Measurements from ENCODE around the gene UNC5C.

Gene UNC5C

DNA sequence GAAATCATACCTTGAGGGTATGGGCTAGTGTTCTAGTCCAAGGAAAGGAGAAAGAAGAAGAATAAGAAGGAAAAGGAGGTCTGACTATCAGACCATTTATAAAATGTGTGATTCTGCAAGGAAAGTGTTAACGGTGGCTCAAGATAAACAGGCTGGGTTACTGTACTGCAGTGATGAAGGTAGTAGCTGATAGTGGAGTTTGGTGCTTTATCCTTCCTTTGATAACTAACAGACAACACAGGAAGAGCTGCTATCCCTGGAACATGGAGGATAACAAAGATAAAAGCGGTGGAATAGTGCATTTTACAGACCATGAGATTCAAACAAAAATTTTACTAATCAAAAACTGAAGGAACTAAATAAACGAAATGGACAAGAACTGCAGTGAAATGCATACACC lies 2.6 kb downstream of the UNC5C start:
- DNase-seq: no peak

DNA sequence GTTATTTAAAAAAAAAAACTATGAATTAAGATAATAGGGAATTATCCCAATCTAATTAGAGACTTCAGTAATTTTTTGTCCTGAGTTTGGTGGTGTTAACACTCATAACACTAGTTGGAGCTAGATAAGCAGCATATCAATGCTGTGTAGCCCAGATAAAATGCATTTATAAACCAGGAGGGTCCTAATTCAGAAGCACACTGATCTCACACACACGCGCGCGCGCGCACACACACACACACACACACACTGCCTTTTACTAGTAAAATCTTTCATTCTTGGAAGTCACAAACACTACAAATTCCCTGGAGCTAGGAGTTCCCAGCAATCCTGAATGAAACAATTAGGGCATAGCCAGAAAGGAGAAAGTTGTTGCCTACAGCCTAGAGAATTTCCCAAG lies 3.2 kb downstream of the UNC5C start:
- DNase-seq: no peak

DNA sequence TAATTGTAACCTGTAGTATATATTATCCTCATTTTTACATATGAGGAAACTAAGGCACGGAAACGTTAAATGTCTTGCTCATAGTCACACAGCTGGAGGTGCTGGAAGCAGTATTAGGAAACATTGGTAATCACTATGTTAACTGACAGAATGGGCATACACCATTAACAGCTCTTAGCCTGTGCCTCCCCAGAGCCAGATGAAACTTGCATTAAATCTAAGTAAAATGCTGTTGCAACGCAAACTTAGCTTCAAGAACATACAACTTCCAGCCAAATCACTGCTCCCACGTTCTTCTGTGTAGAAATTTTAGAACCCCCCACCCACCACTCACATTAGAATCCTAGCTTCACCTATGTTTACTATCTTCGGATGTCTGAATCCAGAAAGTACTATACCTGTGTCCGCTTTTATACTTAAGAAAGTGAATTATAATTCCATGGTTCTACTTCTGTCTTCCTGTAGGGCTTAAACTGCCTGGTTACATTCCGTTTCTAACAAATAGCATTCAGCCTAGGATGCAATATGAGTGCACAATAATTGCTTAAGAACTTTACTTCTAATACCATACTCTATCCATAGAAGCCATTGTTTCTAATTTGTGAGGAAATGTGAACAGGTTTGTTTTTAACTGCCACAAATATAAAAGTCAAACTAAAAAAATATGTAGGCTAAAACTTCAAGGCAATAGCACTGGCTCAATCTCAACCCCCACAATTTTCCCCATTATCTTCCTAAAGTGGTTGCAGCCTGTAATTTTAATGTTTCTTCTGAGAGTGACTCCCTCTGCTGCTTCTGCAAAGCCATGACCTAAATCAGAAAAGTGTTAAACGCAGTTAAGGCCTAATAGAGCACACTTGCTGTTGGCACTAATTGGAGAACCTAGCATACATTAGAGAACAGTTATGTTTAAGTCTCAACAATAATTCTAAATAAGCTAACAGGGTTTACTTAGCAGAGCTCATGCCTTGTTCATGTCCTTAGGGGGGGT lies 4.4 kb downstream of the UNC5C start:
- DNase-seq: no peak

DNA sequence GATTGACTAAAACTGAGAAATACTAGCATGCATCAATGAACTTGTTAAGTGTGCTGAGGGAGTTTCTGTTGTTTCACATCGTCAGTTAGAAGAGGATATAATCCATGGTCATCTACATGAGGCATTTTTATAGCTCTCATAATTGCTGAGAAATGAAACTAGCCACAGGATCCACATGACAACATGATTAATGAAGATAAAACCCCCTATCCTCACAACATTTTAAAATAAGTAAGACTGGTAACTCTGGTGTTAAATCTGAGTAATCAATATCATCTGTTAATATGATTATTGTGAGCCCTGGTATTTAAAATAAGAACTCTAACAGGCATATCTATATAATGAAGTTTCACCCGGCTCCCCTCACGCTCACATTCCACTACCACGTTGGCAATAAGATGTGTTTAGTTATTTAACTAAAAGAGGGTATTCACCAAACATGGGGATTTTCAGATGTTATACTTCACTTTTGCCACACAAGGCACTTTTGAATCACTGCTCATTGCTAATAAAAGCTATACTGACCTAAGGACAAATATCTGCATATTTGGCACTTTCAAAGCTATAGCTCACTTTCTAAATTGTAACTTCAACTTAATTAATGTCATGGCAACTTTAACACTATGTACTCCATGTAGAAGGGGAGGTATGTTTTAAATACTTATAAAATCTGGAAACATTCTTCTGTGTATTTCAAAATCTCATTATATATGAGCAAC lies 6.7 kb downstream of the UNC5C start:
- DNase-seq: no peak

DNA sequence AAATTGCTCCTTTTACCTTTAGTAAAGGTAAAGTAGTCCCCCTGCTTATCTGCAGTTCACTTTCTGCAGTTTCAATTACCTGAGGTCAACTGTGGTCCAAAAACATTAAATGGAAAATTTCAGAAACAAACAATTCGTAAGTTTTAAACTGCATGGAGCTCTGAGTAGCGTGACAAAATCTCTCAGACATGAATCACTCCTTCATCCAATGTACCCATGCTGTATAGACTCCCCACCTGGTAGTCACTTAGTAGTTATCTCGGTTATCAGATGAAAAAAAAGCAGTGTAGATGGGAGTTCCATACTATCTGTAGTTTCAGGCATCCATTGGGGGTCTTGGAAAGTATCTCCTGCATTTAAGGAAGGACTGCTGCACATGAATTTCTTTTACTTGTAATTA lies 7.7 kb downstream of the UNC5C start:
- DNase-seq: no peak

DNA sequence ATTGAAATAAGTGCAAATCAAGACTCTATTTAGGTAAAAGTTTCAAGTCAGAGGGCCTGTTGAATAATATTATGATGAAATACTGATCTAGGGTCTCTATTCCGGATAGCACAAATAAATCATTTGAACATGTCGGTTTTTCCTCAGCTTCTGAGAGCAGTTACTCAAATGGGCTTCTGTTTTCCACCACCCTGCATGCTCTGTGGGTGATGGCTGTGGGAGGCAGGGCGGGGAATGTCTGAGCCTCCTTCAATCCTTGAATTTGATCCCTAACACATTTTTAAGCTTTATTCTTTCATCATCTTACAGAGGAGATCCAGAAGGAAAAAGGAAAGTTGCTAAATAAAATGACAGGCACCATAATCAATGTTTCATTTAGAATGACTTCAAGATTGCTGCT lies 8.5 kb downstream of the UNC5C start:
- no peak for DNase-seq

DNA sequence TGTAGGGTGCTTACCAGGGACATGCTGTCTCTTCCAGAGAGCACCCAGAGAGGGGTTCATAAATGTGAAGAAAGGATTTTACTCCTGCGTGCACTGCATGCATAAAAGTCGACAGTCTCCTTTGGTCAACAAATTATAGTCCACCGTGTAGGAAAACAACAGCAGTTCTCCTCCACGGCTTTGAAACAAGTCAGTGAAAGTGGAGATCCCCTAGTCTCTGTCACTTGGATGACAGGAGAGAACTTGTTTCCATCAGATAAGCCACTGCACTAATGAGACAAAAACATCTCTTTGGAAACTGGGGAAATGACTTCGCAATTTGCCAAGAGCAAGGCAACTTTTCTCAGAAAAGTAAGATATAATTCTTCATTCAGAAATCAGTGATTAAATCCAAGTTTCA lies 9.7 kb downstream of the UNC5C start:
- no peak for DNase-seq

DNA sequence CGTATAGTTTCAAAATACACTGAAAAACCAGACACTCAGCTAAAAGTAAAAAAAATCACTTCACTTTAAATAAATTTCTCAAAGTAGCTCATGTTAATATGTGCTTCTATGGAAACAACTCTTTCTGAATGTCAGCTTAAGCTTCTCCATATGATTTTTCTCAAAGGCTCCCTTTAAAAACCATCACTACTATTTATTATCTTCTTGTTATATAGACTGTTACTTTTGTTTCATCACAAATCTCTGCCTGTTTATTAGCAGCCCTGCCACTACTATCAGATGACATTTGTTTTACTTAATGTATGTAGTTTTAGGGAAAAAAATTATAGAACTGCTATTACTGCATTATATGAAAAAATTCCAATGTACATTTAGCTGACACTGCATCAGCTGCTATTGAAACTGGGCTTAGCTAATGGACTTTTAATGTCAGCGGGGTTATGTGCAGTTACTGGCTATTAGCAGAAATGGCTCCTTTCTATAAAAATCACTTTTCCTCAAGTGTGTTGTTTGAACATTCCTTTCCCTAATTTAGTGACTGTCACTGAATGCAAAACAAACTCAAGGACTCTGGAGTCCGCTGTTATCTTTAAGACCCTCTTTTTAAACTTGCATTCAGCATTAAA lies 10.8 kb downstream of the UNC5C start:
- no peak for DNase-seq

DNA sequence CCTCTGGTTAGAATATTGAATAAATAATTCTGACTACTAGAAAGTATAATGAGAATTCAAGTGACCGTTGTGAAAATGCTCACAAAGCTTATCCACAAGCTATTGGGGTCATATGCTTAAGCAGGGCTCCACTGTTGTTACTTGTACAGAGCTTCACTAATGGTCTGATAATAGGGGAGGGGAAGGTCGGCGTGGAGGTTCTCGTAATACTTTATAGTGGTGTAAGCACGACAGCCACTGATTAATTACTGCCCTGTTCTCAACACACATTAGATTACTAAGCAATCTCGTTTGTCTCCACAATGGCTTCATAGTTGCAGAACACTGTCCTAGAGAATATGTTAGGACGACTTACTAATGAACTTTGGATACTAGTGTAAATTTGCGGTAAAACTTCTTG lies 11.6 kb downstream of the UNC5C start:
- DNase-seq: no peak

DNA sequence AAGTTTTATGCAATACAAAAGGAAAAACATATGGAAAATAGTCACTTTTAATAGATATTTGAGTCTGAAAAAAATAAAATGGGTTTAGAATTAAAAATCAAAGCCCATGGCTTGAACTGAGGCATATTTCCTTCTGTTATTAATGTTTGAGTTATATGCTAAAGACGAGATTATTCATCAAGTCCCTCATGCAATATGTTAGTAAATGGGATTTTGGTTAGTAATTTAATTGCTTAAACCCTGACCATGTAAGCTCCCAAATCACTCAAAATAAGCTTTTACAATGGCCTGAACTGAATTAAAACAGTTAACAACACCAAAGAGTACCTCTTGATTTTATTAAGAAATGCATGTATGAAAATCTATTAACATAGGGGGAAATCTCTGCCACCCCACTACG lies 12.1 kb downstream of the UNC5C start:
- no peak for DNase-seq

DNA sequence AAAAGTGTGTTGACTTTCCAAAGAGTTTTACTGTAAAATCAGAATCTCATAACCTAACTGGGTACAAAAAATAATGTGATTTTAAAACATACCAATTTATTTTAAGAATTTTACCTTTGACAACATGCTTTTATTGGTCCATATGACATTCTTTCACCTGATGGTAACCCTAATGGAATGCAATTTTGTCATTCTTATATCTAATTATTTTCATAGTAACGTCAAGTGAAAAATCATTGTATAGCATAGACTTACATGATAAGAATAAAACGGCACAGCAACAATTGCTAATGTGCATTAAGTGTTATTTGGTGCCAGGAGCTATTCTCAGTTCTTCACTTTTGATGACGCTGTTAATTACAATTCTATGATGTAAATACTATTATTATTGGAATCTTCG lies 13.6 kb downstream of the UNC5C start:
- no peak for DNase-seq

DNA sequence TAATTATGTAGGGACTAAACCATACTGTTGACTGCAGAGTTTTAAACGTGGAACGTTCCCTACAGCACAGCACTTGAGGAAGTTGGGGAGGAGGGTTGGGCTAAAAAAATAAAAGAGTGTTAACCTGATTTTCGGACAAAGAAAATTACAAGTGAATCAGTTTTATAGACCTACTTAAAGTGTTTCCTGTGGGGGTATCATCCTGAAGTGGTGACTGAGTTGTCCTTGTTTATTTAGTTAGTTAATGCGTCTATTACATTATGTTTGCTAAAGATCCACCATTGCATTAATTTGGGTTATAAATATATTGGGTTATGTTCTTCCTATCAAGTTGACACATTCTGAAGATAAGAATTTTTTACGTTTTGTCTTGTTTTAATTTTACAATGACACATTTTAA lies 14.7 kb downstream of the UNC5C start:
- DNase-seq: no peak

DNA sequence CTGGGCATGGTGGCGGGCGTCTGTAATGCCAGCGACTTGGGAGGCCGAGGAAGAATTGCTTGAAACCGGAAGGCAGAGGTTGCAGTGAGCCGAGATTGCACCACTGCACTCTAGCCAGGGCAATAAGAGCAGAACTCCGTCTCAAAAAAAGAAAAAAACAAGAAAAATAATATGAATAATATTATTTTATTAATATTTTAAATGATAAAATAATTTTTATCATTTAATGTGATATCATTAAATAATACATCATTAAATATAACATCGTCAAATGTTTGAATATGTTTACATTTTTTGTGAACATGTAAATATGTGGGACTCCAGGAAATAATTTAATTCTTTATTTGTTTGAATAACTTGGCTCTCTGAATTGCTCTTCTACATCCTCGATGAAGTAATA lies 15.5 kb downstream of the UNC5C start:
- DNase-seq: no peak

DNA sequence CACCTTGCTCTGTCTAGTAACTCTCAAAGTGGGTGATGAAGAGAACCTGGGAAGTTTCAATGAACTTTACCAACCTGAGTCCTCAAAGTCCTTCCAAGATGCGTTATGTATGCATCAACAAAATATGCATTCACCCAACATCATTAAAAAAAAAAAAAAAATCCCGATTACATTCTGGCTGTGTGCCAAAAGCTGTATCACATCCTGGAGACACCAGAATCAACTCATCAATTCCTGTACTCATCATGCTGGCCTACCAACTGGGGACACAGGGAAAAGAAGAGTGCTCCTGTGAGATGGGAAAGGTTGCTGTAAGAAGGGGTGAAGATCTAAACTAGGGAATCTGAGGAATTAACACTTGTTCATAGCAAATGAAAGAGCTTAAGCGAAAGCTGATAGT lies 16.5 kb downstream of the UNC5C start:
- DNase-seq: no peak

DNA sequence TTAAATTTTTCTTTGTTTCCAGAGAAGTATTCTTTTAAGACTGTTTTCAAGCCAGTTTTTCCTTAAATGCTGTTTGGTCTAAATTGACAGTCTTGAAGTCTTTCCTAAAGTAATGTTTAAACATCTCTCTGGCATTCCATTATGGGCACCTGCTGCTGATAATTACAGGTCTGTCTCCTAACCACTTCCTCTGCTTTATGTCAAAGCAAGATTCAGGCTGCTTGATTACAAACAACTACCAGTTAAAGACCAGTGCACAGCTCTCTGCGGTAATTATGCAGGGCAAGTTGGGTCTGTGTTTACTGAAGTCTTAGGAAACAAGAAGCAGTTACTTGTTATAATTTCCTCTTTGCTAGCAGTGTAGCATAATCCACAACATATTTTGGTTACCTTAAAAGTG lies 17.6 kb downstream of the UNC5C start:
- no peak for DNase-seq

DNA sequence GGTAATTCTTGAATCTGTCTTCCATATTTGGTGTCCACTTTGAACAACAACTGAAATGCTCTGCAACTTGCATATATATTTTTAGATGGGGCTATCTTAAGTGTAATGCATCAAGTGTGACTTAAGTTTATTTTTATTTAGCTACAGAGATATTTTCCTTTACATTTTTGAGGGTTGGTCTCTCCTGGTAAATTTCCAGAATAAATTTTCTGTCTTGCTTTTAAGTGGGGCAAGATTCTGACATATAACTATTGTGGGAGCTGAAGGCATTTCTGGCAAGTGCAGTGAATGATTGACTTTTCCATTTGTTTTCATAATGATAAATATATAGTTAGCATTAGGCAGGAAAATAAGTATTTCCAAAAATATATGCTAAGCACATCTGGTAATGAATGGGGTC lies 18.8 kb downstream of the UNC5C start:
- no peak for DNase-seq

DNA sequence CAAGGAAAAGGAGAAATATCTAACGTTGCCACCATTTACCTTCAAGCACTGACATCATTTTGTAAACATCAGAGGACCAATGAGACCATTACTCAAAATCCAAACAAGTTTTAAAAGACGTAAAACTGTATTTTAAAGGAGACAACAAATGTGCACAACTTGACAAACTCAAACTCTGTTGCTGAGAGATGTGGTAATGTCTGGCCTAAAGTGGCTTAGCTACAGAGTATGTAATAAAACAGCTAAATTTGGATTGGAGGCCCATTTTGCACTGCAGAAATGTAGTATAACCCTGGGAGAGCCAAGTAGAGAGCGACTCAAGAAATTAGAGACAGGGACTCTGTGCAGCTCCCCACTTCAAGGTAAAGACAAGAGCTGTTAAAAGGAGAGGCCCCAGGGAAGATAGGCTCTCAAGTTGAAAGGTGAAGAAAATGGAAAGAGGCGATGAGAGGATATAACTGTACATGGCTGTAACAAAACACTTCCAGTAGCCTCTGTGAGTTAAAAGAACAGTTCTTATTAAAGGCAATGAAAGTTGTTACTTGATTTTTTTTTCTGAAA lies 20.3 kb downstream of the UNC5C start:
- DNase-seq: no peak

DNA sequence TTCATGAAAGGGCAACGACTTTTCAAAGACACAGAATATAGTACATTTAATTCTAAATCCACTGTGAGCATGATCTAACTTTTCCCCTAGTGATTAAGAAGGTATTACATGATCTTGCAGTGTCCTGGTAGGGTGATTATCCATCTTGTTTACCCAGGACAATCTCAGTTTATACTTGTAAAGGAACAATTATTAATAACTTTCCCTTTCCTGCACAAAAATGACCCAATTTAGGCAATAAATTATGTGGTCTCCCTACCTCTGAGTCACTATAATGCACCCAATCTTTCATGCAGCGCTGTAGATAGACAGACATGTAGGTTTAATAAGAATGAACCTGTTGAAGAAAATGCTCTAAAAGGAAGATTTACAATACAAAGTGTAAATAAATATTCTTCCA lies 22.7 kb downstream of the UNC5C start:
- no peak for DNase-seq

DNA sequence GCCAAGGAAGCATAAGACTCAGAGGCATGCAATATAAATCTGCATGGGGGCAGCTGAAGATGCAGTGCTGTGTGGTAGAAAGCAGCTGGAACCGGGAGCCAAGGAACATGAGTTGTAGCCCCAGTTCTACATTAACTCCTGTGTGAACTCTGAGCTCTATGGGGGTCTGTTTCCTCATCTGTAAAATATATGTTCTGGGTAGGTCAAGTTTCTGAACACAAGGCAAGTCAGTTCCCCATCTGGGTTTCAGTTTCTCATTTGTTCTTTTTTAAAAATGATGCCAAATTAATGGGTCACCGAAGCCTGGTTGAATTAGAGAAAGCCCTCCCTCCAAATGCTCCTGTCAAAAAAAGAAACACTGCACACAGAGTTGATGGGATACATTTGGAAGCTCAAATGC lies 24.0 kb downstream of the UNC5C start:
- no peak for DNase-seq

DNA sequence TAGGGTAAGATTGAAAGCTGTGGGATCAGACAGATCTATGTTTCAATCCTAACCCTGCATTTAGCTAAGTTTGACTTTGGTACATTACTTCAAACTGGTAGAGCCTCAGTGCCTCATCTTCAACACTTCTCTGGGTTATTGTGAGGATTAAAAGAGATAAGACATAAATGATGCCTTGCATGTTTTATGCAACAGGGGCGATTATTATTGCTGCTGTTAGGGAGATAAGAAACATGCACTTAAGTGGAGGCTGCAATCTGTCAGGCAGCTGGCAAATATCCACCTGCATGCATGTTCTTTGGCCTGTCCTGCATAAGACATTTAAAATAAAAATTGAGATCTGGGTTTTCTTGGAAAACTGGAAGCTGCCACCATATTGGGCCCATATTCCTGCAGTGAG lies 24.6 kb downstream of the UNC5C start:
- no peak for DNase-seq

DNA sequence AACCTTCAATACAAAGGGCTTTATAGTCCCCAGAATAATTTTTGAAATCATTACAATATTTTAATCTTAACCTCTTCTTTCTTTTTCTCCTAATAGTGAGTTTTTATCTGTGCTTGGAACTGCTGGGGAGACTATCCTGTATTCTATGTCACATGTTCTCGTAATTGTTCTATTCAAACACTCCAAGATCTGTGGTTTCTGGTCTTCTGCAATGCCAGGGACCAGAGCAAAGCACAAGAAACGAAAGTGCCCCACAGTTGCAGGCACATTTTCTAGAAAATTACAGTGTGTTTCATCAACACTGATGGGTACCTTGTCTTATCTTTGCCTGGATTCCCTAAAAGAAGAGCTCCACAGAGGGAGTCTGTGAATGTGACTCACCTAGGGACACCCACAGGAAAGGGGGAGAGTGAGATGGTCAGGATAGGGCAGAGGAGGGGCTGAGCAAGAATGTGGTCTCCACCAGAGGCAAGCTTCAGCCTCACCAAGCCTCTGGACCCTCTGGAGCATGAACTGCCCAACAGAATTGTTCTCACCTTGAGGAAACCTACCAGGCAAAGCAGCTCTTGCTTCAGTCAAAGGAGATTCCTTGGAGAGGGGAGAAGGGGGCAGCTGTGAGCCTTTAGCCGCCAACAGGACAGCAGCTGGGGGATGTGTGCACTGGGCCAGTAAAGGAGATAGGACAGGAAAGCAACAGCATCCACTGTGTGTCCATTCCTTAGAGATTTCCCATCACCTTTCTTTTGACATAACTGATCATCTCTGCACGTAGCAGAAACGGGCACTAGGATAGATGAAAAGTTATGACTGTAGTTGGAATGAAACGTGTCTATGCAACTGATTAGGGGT lies 25.9 kb downstream of the UNC5C start:
- no peak for DNase-seq

DNA sequence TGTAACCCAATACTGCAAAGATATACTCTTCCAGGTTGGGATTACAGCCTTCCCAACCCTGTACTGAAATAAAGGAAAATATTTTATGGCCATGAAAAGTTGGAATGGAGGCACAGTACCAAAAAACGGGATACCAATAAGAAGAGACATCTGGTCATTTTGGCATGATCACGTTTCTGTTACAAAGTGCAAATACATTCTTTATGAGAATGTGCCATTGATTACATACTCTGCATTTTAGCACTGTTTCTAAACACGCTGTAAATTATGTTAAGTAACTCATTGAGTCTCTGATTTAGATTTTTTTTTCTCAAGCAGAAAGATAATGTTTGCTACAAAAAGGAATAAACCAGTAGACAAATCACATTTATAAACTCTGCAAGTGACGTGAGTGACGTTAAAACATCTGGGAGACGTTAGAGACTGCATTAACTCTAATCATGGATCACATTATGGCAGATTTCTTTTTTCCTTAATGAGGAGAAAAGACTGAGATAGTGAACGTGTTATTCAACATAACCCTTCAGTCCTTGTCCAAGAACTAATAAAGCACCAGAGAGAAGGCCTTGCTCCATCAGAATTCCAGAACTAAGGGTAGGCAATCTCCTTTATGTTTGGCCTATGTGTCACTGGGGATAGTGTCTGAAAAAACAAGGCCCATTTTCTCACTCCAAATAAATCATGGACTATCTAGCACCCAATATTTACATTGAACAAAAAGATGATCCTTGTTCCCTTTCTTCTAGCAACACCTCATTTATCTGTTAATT lies 31.0 kb downstream of the UNC5C start:
- no peak for DNase-seq
